ENCODE data around the gene B4GAT1. TPM values are rescaled to one million over a fixed set of nuclear protein-coding genes. Genes with fewer than 3 reads are reported as not detected.
A peak's percentile ranks its signal among the peaks of the same experiment; 100 is the strongest.

Gene B4GAT1
- total RNA-seq, 4 donors from 2014 or later = 39.7 to 62.0 (median 47.6) TPM

DNA sequence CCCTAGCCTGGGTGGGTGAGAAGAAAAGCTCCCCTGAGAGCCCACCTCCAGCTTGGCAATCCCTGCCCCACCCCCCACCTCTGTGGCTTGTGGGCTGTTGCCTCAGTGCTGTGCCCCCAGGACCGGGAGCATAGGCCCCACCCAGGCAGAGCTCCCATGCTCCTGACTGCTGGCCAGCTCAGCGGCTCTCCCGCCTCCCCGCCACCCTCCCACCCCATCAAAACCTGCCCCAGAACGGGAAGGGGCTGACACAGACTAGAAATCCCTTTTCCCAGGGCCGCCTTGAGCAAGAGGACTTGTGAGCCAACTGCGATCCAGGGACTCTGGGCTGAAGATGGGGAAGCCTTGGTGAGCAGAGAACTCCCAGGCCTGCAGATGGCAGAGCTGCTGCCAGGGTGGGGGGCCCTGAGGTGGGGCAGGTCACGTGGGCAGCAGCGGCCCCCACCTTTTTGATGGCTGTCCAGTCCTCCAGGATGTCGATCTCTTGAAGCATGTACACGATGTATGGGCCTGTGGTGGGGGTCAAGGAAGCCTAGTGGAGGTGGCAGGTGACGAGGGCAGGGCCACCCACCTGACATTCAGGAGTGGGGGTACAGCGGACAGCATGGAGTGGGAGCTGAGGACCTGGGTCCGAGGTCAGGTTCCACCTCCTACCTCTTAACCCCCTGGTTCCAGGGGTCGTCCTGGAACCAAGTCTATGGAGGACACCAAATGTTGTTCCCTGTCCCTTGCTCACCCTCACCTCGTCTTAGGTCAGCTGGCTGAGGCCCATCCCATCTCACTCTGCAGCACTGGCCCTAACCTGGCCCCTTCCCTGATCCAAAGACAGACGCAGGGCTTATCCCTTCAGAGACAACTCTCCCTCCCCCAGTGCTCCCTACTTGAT is 8.9 kb downstream of the B4GAT1 start:
- H3K4me3 ChIP-seq = no peak overlapping the region
- H3K27ac ChIP-seq = no peak overlapping the region
- H3K36me3 ChIP-seq = peaks cover 0 to 69% of the 10 kb centered on the region in 2 donors
- ATAC-seq = no peak
- no peak for TF ChIP-seq POLR2AphosphoS5 (IDR thresholded peaks at IDR 0.05)
- 41 to 90% methylated on average over 2 to 3 of the region's 17 CpGs for WGBS, 2 donors (ENCODE audit: low coverage in 1 of 2)
- no peaks in the 10 kb centered on the region for H3K27me3 ChIP-seq
- H3K4me1 ChIP-seq = peaks cover 0 to 41% (median 24%) of the 10 kb centered on the region in 3 donors
- H3K9me3 ChIP-seq = no peaks in the 10 kb centered on the region

DNA sequence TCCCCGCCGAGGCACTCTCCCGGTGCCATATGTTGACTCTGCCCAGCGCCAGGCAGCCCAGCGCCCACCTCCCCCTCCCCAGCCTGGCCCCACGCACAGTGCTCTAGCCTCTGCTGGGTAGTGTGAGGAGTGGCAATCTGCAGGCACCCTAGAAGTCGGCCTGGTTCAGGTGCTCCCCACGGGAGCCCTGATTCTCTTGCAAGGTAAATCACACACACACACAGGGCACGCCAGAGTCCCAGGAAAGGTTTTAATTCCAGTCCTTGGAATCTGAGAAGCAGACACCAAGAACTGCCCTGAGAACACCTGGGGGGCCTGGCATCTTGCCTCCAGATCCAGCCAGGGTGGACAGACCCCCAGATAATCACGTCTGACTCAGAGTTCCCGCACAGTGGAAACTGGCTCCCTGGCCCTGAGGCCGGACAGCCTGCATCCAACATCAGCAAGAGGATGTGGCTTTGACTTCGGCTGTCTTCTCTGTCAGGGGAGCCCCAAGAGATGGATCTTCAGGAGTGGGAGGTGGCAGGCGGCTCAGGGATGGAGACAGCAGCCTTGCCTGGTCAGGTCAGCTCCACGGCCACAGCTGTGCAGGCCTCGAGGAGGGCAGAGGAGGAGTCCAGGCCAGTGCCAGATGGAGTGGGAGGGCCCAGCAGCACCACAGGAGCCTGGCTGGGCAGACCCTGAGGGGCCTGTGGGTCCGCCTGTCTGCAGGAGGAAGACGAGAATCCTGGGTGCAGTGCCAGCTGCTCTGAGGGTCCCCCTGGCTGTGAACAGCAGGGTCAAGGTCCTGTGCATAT is 10.1 kb downstream of the B4GAT1 start:
- ATAC-seq = peak; percentile 4
- H3K36me3 ChIP-seq = peaks cover 0 to 80% of the 10 kb centered on the region in 2 donors
- H3K27me3 ChIP-seq = no peaks in the 10 kb centered on the region
- H3K9me3 ChIP-seq = no peaks in the 10 kb centered on the region
- H3K4me3 ChIP-seq = no peak overlapping the region
- H3K27ac ChIP-seq = peak overlapping the region in 3 of 4 donors; percentile 55 to 73 (median 72)
- WGBS, 2 donors (ENCODE audit: low coverage in 1 of 2) = 80% methylated on average over 1 of the region's 18 CpGs; no CpG with 5 or more reads in 1 of the 2 donors
- TF ChIP-seq POLR2AphosphoS5 (IDR thresholded peaks at IDR 0.05) (no peak), POLR2A (IDR thresholded peaks at IDR 0.05) (no peak), EP300 (IDR thresholded peaks at IDR 0.05) (no peak)
- TF ChIP-seq, protein P1, sequence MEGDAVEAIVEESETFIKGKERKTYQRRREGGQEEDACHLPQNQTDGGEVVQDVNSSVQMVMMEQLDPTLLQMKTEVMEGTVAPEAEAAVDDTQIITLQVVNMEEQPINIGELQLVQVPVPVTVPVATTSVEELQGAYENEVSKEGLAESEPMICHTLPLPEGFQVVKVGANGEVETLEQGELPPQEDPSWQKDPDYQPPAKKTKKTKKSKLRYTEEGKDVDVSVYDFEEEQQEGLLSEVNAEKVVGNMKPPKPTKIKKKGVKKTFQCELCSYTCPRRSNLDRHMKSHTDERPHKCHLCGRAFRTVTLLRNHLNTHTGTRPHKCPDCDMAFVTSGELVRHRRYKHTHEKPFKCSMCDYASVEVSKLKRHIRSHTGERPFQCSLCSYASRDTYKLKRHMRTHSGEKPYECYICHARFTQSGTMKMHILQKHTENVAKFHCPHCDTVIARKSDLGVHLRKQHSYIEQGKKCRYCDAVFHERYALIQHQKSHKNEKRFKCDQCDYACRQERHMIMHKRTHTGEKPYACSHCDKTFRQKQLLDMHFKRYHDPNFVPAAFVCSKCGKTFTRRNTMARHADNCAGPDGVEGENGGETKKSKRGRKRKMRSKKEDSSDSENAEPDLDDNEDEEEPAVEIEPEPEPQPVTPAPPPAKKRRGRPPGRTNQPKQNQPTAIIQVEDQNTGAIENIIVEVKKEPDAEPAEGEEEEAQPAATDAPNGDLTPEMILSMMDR (IDR thresholded peaks at IDR 0.05) = no peak
- H3K4me1 ChIP-seq = peaks cover 0 to 32% (median 22%) of the 10 kb centered on the region in 3 donors

DNA sequence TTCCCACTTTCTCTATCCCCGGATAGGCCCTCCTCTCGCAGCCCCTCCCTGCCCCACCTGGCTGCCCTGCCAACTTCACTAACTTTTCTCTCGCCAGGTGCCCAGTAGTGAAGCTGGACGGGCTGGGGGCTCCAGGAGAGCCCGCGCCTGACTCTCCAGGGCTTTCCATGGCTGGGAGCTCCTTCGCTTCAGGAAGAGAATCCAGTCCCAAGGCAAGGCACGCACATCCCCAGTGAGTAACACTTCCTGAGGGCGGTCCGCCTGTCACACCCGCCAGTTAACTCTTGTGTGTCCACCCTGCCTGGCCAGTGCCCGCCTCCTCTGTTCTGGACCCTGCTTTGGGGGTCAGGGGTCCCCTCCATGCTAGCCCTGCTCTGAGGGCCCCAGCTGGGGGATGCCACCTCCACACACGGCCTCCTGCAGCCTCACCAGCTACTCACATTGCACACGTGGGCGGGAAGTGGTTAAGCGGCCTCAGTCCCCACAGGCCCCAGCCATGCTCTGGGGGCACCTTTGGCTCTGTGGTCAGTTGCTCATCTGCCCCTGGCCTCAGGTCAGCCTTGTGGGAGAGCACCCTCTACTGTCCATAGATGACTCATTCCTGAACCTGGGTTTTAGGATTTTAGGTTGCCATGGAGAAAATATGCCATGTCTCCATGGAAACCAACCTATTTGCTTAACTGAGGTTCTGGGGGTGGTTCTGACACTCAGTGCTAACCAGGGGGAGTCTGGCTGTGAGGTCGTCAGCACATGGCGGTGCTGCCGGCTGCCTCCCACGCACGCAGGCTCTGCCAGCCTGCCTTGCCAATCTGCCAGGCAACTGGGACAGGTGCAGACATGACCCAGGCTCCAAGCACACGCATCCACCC is 11.0 kb downstream of the B4GAT1 start, which contains the start of gene RIN1:
Gene RIN1, minus strand, starts transcription at position 201 of the 869 bp plus-strand sequence. Its CDS starts 32 bp downstream, at position 169.
- H3K36me3 ChIP-seq = peaks cover 0 to 80% of the 10 kb centered on the region in 2 donors

DNA sequence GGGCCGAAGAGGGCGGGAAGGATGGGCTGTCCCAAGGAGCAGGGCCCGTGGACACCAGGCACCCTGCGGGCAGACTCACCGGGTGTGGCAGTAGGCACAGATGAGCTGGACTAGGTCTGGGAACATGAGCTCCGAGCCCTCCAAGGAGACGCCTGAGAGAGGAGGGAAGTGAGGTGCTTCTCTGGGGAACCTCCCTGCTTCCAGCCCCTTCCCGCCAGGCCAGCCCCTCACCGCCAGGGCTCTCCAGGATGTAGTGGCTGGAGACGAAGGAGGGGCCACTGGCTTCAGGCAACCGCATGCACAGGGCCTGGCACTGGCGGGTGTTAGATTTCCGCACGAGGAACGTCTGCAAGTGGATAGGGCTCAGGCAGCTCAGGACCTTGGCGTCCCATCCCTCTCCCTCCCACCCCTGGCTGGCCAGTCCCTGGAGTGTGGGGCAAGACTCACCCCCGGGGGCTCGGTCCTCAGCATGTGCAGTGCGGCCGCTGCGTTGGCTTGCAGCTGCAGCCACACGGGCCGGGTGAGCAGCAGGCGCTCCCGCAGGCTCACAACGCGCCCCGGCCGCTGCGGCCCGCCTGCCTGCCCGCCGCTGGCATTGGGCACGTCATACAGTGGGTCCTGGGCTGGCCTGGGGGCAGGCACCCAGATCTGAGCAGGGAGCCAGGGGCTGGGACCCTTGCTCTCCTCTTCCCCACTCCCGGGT is 11.7 kb downstream of the B4GAT1 start:
- H3K27ac ChIP-seq = peak overlapping the region in 3 of 4 donors; percentile 55 to 73 (median 72)
- H3K4me1 ChIP-seq = peaks cover 0 to 32% (median 22%) of the 10 kb centered on the region in 3 donors
- peak overlapping the region; percentile 33 to 60 for H3K4me3 ChIP-seq
- no peaks in the 10 kb centered on the region for H3K9me3 ChIP-seq
- ATAC-seq = peak; percentile 14
- H3K27me3 ChIP-seq = no peaks in the 10 kb centered on the region
- WGBS, 2 donors (ENCODE audit: low coverage in 1 of 2) = 11% methylated on average over 3 of the region's 35 CpGs; no CpG with 5 or more reads in 1 of the 2 donors
- TF ChIP-seq EP300 (IDR thresholded peaks at IDR 0.05) (no peak), POLR2AphosphoS5 (IDR thresholded peaks at IDR 0.05) (no peak), POLR2A (IDR thresholded peaks at IDR 0.05) (no peak)
- TF ChIP-seq, protein P1 (IDR thresholded peaks at IDR 0.05) = no peak
- peaks cover 0 to 72% of the 10 kb centered on the region in 2 donors for H3K36me3 ChIP-seq

More for the DNA sequence above, 11.0 kb downstream of the B4GAT1 start, which contains the start of gene RIN1:
- Histone ChIP-seq H3K27me3 (no peaks in the 10 kb centered on the region), H3K9me3 (no peaks in the 10 kb centered on the region), H3K27ac (peak within 1 kb of the TSS in 3 of 4 donors; percentile 55 to 73 (median 72)), H3K4me1 (peaks cover 0 to 32% (median 22%) of the 10 kb centered on the region in 3 donors), H3K4me3 (peak within 1 kb of the TSS; percentile 33 to 60)
- TF ChIP-seq POLR2A (IDR thresholded peaks at IDR 0.05) (no peak), POLR2AphosphoS5 (IDR thresholded peaks at IDR 0.05) (peak; percentile 9)
- TF ChIP-seq, protein P1 (IDR thresholded peaks at IDR 0.05) = peak in 2 of 4 experiments; percentile 30 to 44
- 0% methylated on average over 3 of the region's 22 CpGs; no CpG with 5 or more reads in 1 of the 2 donors for WGBS, 2 donors (ENCODE audit: low coverage in 1 of 2)
- ATAC-seq = peak; percentile 76

Data from gastroesophageal sphincter (tissue), 4 donors.